Peyer's patch (tissue), 4 donors: ENCODE data around the gene COL27A1.

Experiments
- CTCF ChIP-seq, 6 experiments: fragments of 450-650 bp in 4 of 6; fragments of 200-600 bp in 2 of 6; sonication (generic) in 1 of 6; IDR thresholded peaks; one replicate each; pipeline ENCODE4 v1.5.1; 2017 to 2019; ENCODE audit warnings: antibody characterized with exemption in 6 of 6, mild to moderate bottlenecking in 3 of 6, moderate library complexity in 1 of 6
- POLR2A ChIP-seq, 2 donors: fragments of 450-650 bp; IDR thresholded peaks; one replicate each; pipeline ENCODE4 v1.5.1; 2017; ENCODE audit warnings: antibody characterized with exemption in 2 of 2, mild to moderate bottlenecking in 2 of 2, moderate library complexity in 2 of 2

DNA sequence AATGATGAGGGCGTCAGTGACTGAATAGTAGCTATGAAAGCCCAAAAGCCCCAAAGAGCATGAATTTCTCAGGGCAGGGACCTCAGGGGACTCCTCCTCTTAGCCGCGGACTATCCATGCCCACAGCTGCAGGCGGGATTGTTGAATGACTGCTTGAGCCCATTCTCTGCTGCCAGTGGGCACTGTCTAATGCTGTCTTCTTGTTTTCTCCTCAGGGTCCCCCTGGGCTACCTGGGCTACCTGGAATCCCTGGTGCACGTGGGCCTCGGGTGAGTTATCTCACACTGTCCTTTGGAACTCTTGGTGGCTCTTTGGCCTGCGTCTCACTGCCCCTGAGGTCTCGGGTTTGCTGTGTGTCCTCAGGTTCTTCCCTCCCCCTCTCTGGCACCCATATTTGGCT is 22.7 kb downstream of the COL27A1 start:
- no peak for TF ChIP-seq CTCF (IDR thresholded peaks at IDR 0.05)
- TF ChIP-seq POLR2A (IDR thresholded peaks at IDR 0.05), result no peak
